Measurements from ENCODE around the gene SPEM2. TPM values are rescaled to one million over a fixed set of nuclear protein-coding genes. Genes with fewer than 3 reads are reported as not detected.

The SPEM2 gene
- total and polyA plus RNA-seq, 4 donors = not detected

DNA sequence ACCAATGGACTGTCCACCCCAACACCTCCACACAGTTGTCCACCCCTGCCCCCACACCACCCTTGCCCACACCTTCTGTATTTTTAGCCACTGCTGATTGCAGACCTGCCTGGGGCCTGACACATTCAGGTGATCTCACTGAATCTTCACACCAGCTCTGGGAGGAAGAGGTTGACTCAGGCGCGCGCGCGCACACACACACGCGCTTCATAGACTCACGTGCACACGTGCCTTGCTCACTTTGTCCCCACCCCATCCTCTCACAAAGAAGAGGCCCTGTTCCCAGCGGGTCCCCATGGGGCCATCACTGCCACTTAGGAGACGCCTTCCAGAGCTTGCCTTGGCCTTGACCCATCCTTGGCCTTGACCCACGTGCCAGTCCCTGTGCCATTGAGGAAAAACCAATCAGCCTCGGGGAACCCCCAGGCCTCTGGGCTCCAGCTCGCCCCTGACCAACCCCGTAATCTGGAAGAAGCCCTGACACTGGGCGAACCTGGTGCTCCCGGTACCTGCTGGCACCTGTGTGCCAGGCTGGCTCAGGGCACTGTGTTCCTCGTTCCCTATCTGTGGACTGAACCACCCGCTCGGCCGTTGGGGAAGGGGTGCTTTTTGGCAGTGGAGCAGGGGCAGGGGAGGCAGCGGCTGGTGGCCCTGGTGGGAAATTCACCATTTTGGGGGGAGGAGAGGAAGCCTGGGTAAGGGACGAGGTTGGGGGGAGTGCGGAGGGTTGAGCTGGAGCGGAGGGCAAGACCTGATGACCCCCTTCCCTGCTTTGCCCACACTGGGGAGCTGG lies 14.6 kb upstream of the SPEM2 start:
- Histone ChIP-seq H3K9me3 (ENCODE audit: control insufficient read depth in 4 of 4, insufficient read depth in 3 of 4, low read length in 3 of 4) (no peaks in the 10 kb centered on the region), H3K27ac (ENCODE audit: low read depth in 1 of 2, low read length in 1 of 2) (no peak overlapping the region), H3K36me3 (ENCODE audit: control insufficient read depth in 4 of 4, insufficient read depth in 4 of 4, low read length in 4 of 4) (peaks cover 0 to 13% (median 4%) of the 10 kb centered on the region in 4 donors), H3K9ac (ENCODE audit: insufficient read depth in 1 of 2, low read length in 2 of 2) (no peak overlapping the region), H3K27me3 (ENCODE audit: control insufficient read depth in 3 of 3, insufficient read depth in 3 of 3, low read length in 2 of 3) (no peaks in the 10 kb centered on the region), H3K4me1 (ENCODE audit: control insufficient read depth in 5 of 5, insufficient read depth in 5 of 5, low read length in 5 of 5) (peaks cover 0 to under 1% (median 0%) of the 10 kb centered on the region in 5 donors), H3K4me3 (no peak overlapping the region)
- DNase-seq (no peak), ATAC-seq (ENCODE audit: insufficient read depth, low FRiP score) (no peak)
- TF ChIP-seq, protein P1, sequence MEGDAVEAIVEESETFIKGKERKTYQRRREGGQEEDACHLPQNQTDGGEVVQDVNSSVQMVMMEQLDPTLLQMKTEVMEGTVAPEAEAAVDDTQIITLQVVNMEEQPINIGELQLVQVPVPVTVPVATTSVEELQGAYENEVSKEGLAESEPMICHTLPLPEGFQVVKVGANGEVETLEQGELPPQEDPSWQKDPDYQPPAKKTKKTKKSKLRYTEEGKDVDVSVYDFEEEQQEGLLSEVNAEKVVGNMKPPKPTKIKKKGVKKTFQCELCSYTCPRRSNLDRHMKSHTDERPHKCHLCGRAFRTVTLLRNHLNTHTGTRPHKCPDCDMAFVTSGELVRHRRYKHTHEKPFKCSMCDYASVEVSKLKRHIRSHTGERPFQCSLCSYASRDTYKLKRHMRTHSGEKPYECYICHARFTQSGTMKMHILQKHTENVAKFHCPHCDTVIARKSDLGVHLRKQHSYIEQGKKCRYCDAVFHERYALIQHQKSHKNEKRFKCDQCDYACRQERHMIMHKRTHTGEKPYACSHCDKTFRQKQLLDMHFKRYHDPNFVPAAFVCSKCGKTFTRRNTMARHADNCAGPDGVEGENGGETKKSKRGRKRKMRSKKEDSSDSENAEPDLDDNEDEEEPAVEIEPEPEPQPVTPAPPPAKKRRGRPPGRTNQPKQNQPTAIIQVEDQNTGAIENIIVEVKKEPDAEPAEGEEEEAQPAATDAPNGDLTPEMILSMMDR (IDR thresholded peaks at IDR 0.05; ENCODE audit: control extremely low read depth, extremely low read depth) = no peak
- 90 to 93% methylated on average over 25 of the region's 25 CpGs for WGBS, 2 donors

DNA sequence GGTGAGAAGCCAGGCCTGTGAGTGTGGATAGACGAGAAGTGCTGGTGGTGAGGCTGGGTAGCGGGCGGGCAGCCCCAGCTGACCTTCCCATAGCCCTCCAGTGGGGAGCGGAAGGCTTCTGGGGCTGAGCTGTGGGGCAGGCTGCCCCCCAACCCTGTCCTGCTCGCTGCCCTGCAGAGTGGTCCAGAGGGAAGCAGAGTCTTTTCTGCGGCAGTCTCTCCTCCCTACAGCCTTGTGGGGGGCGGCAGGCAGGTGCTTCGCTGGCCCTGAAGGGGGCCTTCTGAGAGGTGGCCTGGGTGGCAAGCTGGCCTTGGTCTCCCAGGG lies 14.0 kb upstream of the SPEM2 start:
- no peak overlapping the region for H3K4me3 ChIP-seq
- H3K27ac ChIP-seq (ENCODE audit: low read depth in 1 of 2, low read length in 1 of 2) = no peak overlapping the region
- H3K4me1 ChIP-seq (ENCODE audit: control insufficient read depth in 5 of 5, insufficient read depth in 5 of 5, low read length in 5 of 5) = no peaks in the 10 kb centered on the region
- no peaks in the 10 kb centered on the region for H3K27me3 ChIP-seq (ENCODE audit: control insufficient read depth in 3 of 3, insufficient read depth in 3 of 3, low read length in 2 of 3)
- ATAC-seq (ENCODE audit: insufficient read depth, low FRiP score) (no peak), DNase-seq (no peak)
- H3K9me3 ChIP-seq (ENCODE audit: control insufficient read depth in 4 of 4, insufficient read depth in 3 of 4, low read length in 3 of 4) = no peaks in the 10 kb centered on the region
- TF ChIP-seq, protein P1 (IDR thresholded peaks at IDR 0.05; ENCODE audit: control extremely low read depth, extremely low read depth) = no peak
- 90 to 95% methylated on average over 8 of the region's 8 CpGs for WGBS, 2 donors
- H3K9ac ChIP-seq (ENCODE audit: insufficient read depth in 1 of 2, low read length in 2 of 2) = no peak overlapping the region
- H3K36me3 ChIP-seq (ENCODE audit: control insufficient read depth in 4 of 4, insufficient read depth in 4 of 4, low read length in 4 of 4) = peaks cover 0 to 13% (median 4%) of the 10 kb centered on the region in 4 donors

DNA sequence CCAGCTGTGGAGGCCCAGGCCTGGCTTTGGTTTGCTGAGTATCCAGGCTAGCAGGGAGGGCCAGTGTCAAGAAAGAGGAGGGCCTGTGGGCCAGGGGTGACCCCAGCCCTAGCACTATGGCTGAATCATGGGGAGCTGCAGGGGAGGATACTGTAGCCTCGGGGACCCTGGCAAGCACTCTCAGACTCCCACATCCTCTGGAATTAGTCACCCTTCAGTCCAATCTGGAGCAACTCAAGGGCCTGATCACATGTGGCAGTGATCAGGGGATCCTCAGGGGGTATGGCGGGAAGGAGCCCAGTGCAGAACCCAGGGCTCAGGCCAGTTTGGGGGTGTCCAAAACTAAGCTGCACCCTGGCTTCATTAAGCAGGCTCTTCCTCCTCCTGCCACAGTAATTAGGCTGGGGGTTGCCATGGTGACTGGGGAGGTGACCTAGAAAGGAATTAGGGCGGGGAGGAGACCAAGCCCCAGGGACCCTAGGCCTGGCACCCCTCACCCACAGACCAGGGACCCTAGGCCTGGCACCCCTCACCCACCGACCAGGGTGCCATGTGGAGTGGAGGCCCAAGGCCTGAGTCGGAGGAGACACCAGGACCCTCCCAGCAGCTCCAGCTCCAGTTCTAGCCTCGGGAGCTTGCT lies 11.9 kb upstream of the SPEM2 start:
- peaks cover 0 to 13% (median 7%) of the 10 kb centered on the region in 4 donors for H3K36me3 ChIP-seq (ENCODE audit: control insufficient read depth in 4 of 4, insufficient read depth in 4 of 4, low read length in 4 of 4)
- no peaks in the 10 kb centered on the region for H3K27me3 ChIP-seq (ENCODE audit: control insufficient read depth in 3 of 3, insufficient read depth in 3 of 3, low read length in 2 of 3)
- WGBS, 2 donors = 83 to 88% methylated on average over 6 of the region's 6 CpGs
- DNase-seq (no peak), ATAC-seq (ENCODE audit: insufficient read depth, low FRiP score) (no peak)
- H3K4me1 ChIP-seq (ENCODE audit: control insufficient read depth in 5 of 5, insufficient read depth in 5 of 5, low read length in 5 of 5) = no peaks in the 10 kb centered on the region
- no peaks in the 10 kb centered on the region for H3K9me3 ChIP-seq (ENCODE audit: control insufficient read depth in 4 of 4, insufficient read depth in 3 of 4, low read length in 3 of 4)
- no peak overlapping the region for H3K9ac ChIP-seq (ENCODE audit: insufficient read depth in 1 of 2, low read length in 2 of 2)
- TF ChIP-seq, protein P1 (IDR thresholded peaks at IDR 0.05; ENCODE audit: control extremely low read depth, extremely low read depth) = no peak
- no peak overlapping the region for H3K27ac ChIP-seq (ENCODE audit: low read depth in 1 of 2, low read length in 1 of 2)
- no peak overlapping the region for H3K4me3 ChIP-seq

Data from lung (tissue), 12 donors.